ENCODE data around the gene ABCB10.
"Not testable (repeated sequence)": the region's sequence is repeated elsewhere in the genome, so short reads cannot be mapped to it uniquely, and the experiment has no call there.

ABCB10 gene

DNA sequence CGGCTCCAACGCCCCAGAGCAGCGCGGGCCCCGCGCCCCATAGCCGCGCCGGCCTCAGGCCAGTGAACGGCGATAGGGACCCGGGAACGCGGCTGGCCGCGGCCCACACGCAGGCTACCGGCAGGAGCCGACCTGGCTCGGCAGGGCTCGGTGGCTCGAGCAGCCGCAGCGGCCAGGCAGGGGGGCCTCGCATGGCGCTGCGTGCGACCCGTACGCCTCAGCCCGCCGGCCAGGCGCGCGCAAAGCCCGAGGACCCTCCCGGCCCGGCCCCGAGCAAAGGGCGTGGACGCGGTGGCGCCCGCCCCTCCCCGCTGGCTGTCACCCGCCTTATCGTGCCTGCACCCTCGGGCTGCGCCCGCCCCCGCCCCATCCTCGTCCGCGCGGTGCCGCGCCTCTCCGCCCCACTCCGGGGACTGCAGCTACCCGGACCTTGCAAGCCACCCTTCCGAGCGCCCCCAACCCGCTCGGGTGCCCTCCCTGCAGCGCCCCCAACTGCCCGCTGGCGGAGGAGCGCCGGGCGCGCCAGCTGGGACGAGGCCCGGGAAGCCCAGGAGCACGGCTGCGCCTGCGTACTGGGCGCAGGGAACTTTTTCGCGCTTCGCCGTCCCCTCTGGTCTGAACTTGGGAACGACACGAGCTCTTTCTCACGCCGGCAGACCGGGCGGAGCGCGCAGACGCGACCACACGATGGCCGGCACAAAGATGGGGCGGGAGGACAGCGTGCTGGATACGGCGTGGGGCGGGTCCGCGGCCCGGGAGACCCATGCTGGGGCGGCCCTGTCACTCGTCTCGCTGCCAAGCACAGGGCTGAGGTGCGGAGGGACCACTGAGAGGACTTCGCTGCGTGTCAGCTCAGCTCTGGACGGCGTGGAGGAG is at the start of gene ABCB10:
Gene ABCB10 (minus strand): TSS at position 248 of the 876 bp plus-strand sequence. CDS start 55 bp downstream, at position 193.
- Histone ChIP-seq H3K27ac (ENCODE audit: low read depth, low read length) (peak within 1 kb of the TSS; percentile 90), H3K9me3 (ENCODE audit: control insufficient read depth in 1 of 2, low read length in 2 of 2) (no peaks in the 10 kb centered on the region), H3K4me3 (ENCODE audit: low read depth in 1 of 2, low read length in 2 of 2) (peak within 1 kb of the TSS; percentile 86 to 91), H3K4me1 (ENCODE audit: control insufficient read depth in 1 of 2, insufficient read depth in 2 of 2, low read length in 2 of 2) (peaks cover 18 to 28% of the 10 kb centered on the region in 2 donors), H3K27me3 (ENCODE audit: control insufficient read depth in 1 of 2, insufficient read depth in 2 of 2, low read length in 2 of 2) (no peaks in the 10 kb centered on the region), H3K9ac (ENCODE audit: low read depth in 1 of 2, low read length in 2 of 2) (peak within 1 kb of the TSS; percentile 60 to 78), H3K36me3 (ENCODE audit: control insufficient read depth in 1 of 2, insufficient read depth in 2 of 2, low read length in 2 of 2) (no peaks in the 10 kb centered on the region)

DNA sequence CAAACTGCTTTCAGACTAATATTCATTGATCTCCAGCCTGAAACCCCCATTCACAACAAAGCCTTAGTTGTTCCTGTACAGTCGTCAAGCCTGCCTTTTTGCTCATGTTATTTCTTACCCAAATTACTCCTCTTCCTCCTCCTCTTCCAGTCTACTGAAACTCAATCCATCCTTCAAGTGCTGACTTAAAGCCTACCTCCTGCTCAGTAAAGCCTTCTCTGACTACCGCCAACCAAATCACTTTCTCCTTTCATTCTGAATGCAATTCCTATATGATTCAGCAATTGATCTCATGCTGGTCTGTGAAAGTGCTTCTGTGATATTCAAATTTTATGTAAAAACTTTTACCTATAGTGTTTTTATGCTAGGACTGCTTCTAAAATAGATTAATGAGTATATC is 48.9 kb upstream of the ABCB10 start:
- Histone ChIP-seq H3K4me3 (ENCODE audit: low read depth in 1 of 2, low read length in 2 of 2) (no peak overlapping the region), H3K36me3 (ENCODE audit: control insufficient read depth in 1 of 2, insufficient read depth in 2 of 2, low read length in 2 of 2) (peaks cover 31 to 84% of the 10 kb centered on the region in 2 donors), H3K9ac (ENCODE audit: low read depth in 1 of 2, low read length in 2 of 2) (no peak overlapping the region)

DNA sequence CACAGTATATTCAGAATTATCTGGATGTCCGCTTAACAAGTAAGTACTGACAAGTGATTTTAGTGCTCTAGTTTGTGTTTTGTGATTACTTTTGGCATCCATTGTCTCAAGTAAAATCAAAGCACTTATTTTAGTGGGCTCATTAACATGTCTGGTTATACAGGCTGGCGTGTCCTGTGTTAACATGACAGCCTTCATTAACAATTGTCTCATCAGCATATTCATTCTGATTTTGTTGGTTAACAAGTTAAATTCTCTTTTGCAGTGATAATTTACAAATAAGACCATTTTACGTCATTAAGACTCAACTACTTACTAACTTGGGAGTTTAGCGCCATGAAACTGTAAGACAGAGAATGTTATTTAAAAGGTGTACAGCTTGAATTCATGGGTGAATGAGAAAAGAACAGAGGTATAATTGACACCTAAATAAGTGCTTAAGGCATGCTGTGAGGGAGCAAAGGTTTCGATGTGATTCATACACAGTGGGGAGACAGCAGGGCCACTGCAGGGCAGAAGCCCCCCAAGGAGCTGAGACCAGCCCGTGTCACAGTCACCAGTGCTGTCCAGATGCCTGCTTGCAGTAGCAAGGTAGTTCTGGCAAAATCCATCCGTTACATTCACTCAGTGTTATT is 45.0 kb upstream of the ABCB10 start:
- Histone ChIP-seq H3K27me3 (ENCODE audit: control insufficient read depth in 1 of 2, insufficient read depth in 2 of 2, low read length in 2 of 2) (no peaks in the 10 kb centered on the region), H3K9me3 (ENCODE audit: control insufficient read depth in 1 of 2, low read length in 2 of 2) (no peaks in the 10 kb centered on the region), H3K27ac (ENCODE audit: low read depth, low read length) (no peak overlapping the region), H3K36me3 (ENCODE audit: control insufficient read depth in 1 of 2, insufficient read depth in 2 of 2, low read length in 2 of 2) (peaks cover 25 to 64% of the 10 kb centered on the region in 2 donors), H3K4me3 (ENCODE audit: low read depth in 1 of 2, low read length in 2 of 2) (no peak overlapping the region), H3K9ac (ENCODE audit: low read depth in 1 of 2, low read length in 2 of 2) (no peak overlapping the region), H3K4me1 (ENCODE audit: control insufficient read depth in 1 of 2, insufficient read depth in 2 of 2, low read length in 2 of 2) (no peaks in the 10 kb centered on the region)

More for the DNA sequence above, 48.9 kb upstream of the ABCB10 start:
- Histone ChIP-seq H3K27me3 (ENCODE audit: control insufficient read depth in 1 of 2, insufficient read depth in 2 of 2, low read length in 2 of 2) (no peaks in the 10 kb centered on the region), H3K9me3 (ENCODE audit: control insufficient read depth in 1 of 2, low read length in 2 of 2) (no peaks in the 10 kb centered on the region), H3K4me1 (ENCODE audit: control insufficient read depth in 1 of 2, insufficient read depth in 2 of 2, low read length in 2 of 2) (no peaks in the 10 kb centered on the region), H3K27ac (ENCODE audit: low read depth, low read length) (no peak overlapping the region)

DNA sequence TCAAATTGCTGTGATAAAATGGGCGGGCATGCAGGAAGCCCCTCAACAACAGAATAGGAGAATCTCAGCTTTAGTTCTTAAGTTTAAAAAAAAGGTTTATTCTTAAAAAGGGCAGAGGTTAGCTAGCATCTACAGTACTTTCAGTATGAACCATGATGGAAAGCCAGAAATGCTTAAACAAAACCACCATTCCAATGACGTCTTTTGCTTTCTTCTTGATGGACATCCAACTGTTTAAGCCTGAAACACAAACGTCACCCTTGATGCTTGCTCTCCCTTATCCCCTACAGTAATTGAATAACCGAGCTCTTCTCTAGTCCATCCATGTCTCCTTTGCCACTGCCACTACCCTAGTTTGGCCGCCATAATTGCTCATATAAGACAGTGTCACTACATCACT is 41.7 kb upstream of the ABCB10 start:
- no peaks in the 10 kb centered on the region for H3K27me3 ChIP-seq (ENCODE audit: control insufficient read depth in 1 of 2, insufficient read depth in 2 of 2, low read length in 2 of 2)
- no peaks in the 10 kb centered on the region for H3K9me3 ChIP-seq (ENCODE audit: control insufficient read depth in 1 of 2, low read length in 2 of 2)
- no peak overlapping the region for H3K9ac ChIP-seq (ENCODE audit: low read depth in 1 of 2, low read length in 2 of 2)
- H3K4me1 ChIP-seq (ENCODE audit: control insufficient read depth in 1 of 2, insufficient read depth in 2 of 2, low read length in 2 of 2): peaks cover 0 to 3% of the 10 kb centered on the region in 2 donors
- H3K27ac ChIP-seq (ENCODE audit: low read depth, low read length): no peak overlapping the region
- H3K36me3 ChIP-seq (ENCODE audit: control insufficient read depth in 1 of 2, insufficient read depth in 2 of 2, low read length in 2 of 2): peaks cover 19 to 44% of the 10 kb centered on the region in 2 donors
- H3K4me3 ChIP-seq (ENCODE audit: low read depth in 1 of 2, low read length in 2 of 2): no peak overlapping the region

DNA sequence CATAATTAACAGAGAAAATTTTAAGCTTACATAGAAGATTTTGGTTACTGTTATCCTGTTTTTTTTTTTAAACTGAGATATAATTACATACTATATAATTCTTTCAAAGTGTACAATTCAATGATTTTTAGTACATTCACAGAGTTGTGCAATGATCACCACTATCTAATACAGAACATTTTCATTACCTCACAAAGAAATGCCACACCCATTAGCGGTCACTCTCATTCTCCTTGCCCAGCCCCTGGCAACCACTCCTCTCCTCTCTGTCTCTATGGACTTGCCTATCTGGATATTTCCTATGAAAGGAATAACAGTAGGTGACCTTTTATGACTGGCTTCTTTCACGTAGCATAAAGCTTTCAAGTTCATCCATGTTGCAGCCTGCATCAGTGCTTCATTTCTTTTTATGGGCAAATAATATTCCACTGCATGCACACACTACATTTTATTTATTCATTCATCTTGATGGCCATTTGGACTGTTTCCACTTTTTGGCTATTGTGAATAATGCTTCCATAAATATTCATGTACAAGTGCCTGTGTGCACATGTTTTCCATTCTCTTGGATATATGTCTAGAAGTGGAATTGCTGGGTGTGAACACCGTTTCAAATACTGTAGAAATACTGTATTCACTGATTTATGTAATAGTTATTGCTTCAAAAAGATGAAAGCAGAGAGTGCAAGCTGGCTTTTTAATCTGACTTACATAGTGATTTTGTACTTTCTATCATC is 40.9 kb upstream of the ABCB10 start:
- H3K27me3 ChIP-seq (ENCODE audit: control insufficient read depth in 1 of 2, insufficient read depth in 2 of 2, low read length in 2 of 2): no peaks in the 10 kb centered on the region
- H3K4me1 ChIP-seq (ENCODE audit: control insufficient read depth in 1 of 2, insufficient read depth in 2 of 2, low read length in 2 of 2): peaks cover 0 to 3% of the 10 kb centered on the region in 2 donors
- H3K9me3 ChIP-seq (ENCODE audit: control insufficient read depth in 1 of 2, low read length in 2 of 2): no peaks in the 10 kb centered on the region
- H3K9ac ChIP-seq (ENCODE audit: low read depth in 1 of 2, low read length in 2 of 2): no peak overlapping the region
- H3K27ac ChIP-seq (ENCODE audit: low read depth, low read length): no peak overlapping the region
- H3K4me3 ChIP-seq (ENCODE audit: low read depth in 1 of 2, low read length in 2 of 2): no peak overlapping the region
- H3K36me3 ChIP-seq (ENCODE audit: control insufficient read depth in 1 of 2, insufficient read depth in 2 of 2, low read length in 2 of 2): peaks cover 26 to 46% of the 10 kb centered on the region in 2 donors

DNA sequence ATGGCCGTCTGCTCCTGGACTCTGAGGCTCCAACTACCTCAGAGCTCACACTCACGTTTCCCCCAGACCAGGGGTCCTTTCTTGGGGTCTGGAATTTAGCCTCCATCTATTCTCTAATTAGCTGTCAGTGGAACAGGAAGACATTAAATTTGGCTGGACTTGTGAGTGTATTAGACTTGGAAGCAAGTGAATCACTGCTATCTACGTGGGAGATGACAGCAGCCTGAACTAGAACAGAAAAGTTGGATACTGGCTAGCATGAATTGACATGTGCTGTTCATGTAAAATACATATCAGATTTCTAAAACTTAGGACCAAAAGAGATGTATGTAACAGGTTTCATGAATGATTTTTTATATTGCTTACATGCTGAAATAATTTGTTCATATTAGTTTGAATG is 39.4 kb upstream of the ABCB10 start:
- Histone ChIP-seq H3K36me3 (ENCODE audit: control insufficient read depth in 1 of 2, insufficient read depth in 2 of 2, low read length in 2 of 2) (peaks cover 29 to 44% of the 10 kb centered on the region in 2 donors), H3K4me1 (ENCODE audit: control insufficient read depth in 1 of 2, insufficient read depth in 2 of 2, low read length in 2 of 2) (peaks cover 0 to 3% of the 10 kb centered on the region in 2 donors), H3K27ac (ENCODE audit: low read depth, low read length) (no peak overlapping the region), H3K4me3 (ENCODE audit: low read depth in 1 of 2, low read length in 2 of 2) (no peak overlapping the region), H3K9me3 (ENCODE audit: control insufficient read depth in 1 of 2, low read length in 2 of 2) (no peaks in the 10 kb centered on the region), H3K27me3 (ENCODE audit: control insufficient read depth in 1 of 2, insufficient read depth in 2 of 2, low read length in 2 of 2) (no peaks in the 10 kb centered on the region), H3K9ac (ENCODE audit: low read depth in 1 of 2, low read length in 2 of 2) (no peak overlapping the region)

DNA sequence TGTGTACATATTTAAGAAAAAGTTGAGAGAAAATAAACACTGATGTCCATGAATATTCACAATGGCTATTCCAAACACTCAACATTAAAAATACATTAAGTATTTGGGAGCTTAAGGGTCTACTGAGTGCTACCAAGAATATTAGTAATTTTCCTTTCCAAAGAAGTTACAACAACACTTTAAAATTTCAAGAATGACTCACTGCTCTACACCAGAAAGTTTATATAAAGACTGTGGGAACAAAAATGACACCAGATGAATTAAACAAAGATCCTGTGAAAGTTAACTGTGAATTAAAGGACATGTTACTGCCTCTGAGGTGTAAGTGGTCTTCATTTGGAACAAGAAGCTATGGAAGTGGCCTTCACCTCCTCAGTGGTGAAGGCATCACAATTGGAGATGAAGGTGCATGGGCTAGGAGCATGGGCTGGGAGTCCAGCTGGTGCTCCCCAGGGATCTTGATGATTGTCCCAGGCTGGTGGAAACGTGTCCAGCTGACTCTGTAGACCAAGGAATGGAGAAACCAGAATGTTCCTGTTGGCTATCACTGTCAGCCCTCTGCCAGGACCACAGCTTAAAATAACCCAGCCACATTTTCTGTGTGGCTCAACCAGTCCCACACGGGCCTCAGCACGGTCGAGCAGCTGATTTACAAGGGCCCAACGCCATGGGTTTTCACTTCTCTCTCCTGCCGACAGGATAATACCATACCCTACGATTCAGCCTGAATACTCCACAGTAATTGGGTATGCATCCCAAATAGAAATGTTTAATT is 38.6 kb upstream of the ABCB10 start:
- peaks cover 0 to 3% of the 10 kb centered on the region in 2 donors for H3K4me1 ChIP-seq (ENCODE audit: control insufficient read depth in 1 of 2, insufficient read depth in 2 of 2, low read length in 2 of 2)
- H3K27ac ChIP-seq (ENCODE audit: low read depth, low read length): no peak overlapping the region
- H3K36me3 ChIP-seq (ENCODE audit: control insufficient read depth in 1 of 2, insufficient read depth in 2 of 2, low read length in 2 of 2): peaks cover 24 to 41% of the 10 kb centered on the region in 2 donors
- H3K9ac ChIP-seq (ENCODE audit: low read depth in 1 of 2, low read length in 2 of 2): no peak overlapping the region
- no peaks in the 10 kb centered on the region for H3K9me3 ChIP-seq (ENCODE audit: control insufficient read depth in 1 of 2, low read length in 2 of 2)
- H3K4me3 ChIP-seq (ENCODE audit: low read depth in 1 of 2, low read length in 2 of 2): no peak overlapping the region
- no peaks in the 10 kb centered on the region for H3K27me3 ChIP-seq (ENCODE audit: control insufficient read depth in 1 of 2, insufficient read depth in 2 of 2, low read length in 2 of 2)

DNA sequence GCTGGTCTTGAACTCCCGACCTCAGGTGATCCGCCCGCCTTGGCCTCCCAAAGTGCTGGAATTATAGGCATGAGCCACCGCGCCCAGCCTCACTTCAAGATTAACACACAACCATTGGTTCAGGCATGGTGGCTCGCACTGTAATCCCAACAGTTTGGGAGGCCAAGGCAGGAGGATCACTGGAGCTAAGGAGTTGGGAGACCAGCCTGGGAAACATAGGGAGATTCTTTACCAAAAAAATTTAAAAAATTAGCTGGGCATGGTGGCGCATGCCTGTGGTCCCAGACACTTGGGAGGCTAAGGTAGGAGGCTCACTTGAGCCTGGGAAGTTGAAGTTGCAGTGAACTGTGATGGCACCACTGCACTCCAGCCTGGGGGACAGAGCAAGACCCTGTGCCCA is 37.4 kb upstream of the ABCB10 start:
- H3K9me3 ChIP-seq (ENCODE audit: control insufficient read depth in 1 of 2, low read length in 2 of 2); H3K4me3 ChIP-seq (ENCODE audit: low read depth in 1 of 2, low read length in 2 of 2); H3K27me3 ChIP-seq (ENCODE audit: control insufficient read depth in 1 of 2, insufficient read depth in 2 of 2, low read length in 2 of 2); H3K4me1 ChIP-seq (ENCODE audit: control insufficient read depth in 1 of 2, insufficient read depth in 2 of 2, low read length in 2 of 2); H3K9ac ChIP-seq (ENCODE audit: low read depth in 1 of 2, low read length in 2 of 2): not testable (repeated sequence)
- H3K36me3 ChIP-seq (ENCODE audit: control insufficient read depth in 1 of 2, insufficient read depth in 2 of 2, low read length in 2 of 2): peaks cover 17 to 30% of the 10 kb centered on the region in 2 donors
- H3K27ac ChIP-seq (ENCODE audit: low read depth, low read length): peak overlapping the region; percentile 1

DNA sequence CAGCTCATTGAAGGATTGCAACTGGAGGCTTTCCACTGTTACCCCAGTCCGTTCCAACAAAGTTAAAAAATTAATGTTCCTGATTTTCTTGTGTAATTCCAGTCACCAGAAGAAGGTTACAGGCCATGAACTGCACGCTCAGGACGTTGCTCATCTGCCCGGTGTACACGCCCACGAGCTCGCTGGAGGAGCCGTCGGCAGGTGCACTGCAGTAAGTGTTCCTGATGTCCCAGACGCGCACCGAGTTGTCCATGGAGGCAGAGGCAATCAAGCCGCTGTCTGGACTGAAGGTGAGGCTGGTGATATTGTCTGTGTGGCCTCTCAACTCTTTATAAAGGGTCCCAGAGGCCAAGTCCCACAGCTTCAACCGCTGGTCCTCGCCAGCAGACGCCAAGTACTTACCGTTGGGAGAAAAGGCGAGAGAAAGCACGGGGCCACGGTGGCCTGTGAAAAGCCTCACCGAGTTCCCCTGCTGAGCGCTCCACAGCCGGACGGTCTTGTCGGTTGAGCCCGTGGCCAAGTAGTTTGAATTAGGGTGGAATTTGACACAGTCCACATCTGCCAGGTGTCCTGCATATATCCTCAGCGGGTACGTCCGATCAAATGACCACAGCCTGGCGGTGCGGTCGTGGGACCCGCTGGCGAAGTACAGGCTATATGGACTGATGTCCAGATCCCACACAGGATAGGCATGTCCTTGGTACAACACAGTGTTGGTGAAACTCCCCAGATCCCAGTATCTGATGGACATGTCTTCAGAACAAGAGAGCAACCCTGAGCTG is 35.9 kb upstream of the ABCB10 start:
- H3K27ac ChIP-seq (ENCODE audit: low read depth, low read length): no peak overlapping the region
- H3K4me1 ChIP-seq (ENCODE audit: control insufficient read depth in 1 of 2, insufficient read depth in 2 of 2, low read length in 2 of 2): peaks cover 0 to 3% of the 10 kb centered on the region in 2 donors
- H3K27me3 ChIP-seq (ENCODE audit: control insufficient read depth in 1 of 2, insufficient read depth in 2 of 2, low read length in 2 of 2): no peaks in the 10 kb centered on the region
- H3K36me3 ChIP-seq (ENCODE audit: control insufficient read depth in 1 of 2, insufficient read depth in 2 of 2, low read length in 2 of 2): peaks cover 17 to 25% of the 10 kb centered on the region in 2 donors
- no peaks in the 10 kb centered on the region for H3K9me3 ChIP-seq (ENCODE audit: control insufficient read depth in 1 of 2, low read length in 2 of 2)
- no peak overlapping the region for H3K4me3 ChIP-seq (ENCODE audit: low read depth in 1 of 2, low read length in 2 of 2)
- H3K9ac ChIP-seq (ENCODE audit: low read depth in 1 of 2, low read length in 2 of 2): no peak overlapping the region
